Endothelial cell of umbilical vein (primary cell): ENCODE measurements around the gene APC2. TPM values are rescaled to one million over a fixed set of nuclear protein-coding genes. Genes with fewer than 3 reads are reported as not detected.

ENCODE experiments used
- BruUV-seq: library from RNA; stranded (reverse); fragments of 400-500 nt; replicated peaks from 2 replicates; lab custom pipeline; 2021; lab: Mats Ljungman, UMichigan
- CTCF ChIA-PET: fragments of 300-600, 350-600 bp; sonication (Branson Sonifier 250); formaldehyde crosslinking; loops from one replicate; lab custom pipeline; 2021; ENCODE audit warnings: antibody characterized with exemption, inconsistent platforms; lab: Charles Lee
- POLR2A ChIA-PET: fragments of 300-600, 350-600 bp; sonication (Branson Sonifier 250); formaldehyde crosslinking; loops from one replicate; lab custom pipeline; 2021; ENCODE audit warnings: antibody characterized with exemption, inconsistent platforms; lab: Charles Lee
- DNase-seq: peaks from one replicate; pipeline ENCODE4 v3.0.0-alpha.2; 2011; ENCODE audit warnings: low read depth, low spot score
- FAIRE-seq: peaks from 2 replicates; lab custom pipeline; 2011; peaks lifted over from hg19 to GRCh38; lab: Jason Lieb, UNC
- H2AFZ ChIP-seq: 2 replicates; pipeline ENCODE4 v1.6.0; 2012; ENCODE audit warnings: low read depth, low read length, control low read depth, inconsistent platforms
- H3K27ac ChIP-seq: 2 replicates; pipeline ENCODE4 v1.5.1; 2011; ENCODE audit warnings: low read depth, mild to moderate bottlenecking, control low read depth, low read length, moderate library complexity; ENCODE audit not compliant: insufficient read depth
- H3K27me3 ChIP-seq, 2 experiments: 2 replicates each; pipeline versions ENCODE4 v1.6.0 to v1.6.1; 2011; ENCODE audit warnings: low read length in 2 of 2, mixed read lengths in 1 of 2; ENCODE audit not compliant: control insufficient read depth in 2 of 2, insufficient read depth in 2 of 2
- H3K36me3 ChIP-seq, 2 experiments: 2 replicates in 1 of 2; 3 replicates in 1 of 2; pipeline ENCODE4 v1.5.1; 2011; ENCODE audit warnings: low read length in 2 of 2, mild to moderate bottlenecking in 1 of 2, moderate library complexity in 1 of 2; ENCODE audit not compliant: control insufficient read depth in 2 of 2, insufficient read depth in 2 of 2; ENCODE audit errors: extremely low read depth in 1 of 2
- H3K4me1 ChIP-seq: 3 replicates; pipeline ENCODE4 v1.5.1; 2011; ENCODE audit warnings: mild to moderate bottlenecking, low read length; ENCODE audit not compliant: control insufficient read depth, insufficient read depth; ENCODE audit errors: extremely low read depth
- H3K4me2 ChIP-seq: 2 replicates; pipeline ENCODE4 v1.6.1; 2011; ENCODE audit warnings: low read length, control low read depth, mixed read lengths; ENCODE audit not compliant: insufficient read depth
- H3K4me3 ChIP-seq, 3 experiments: fragments of 200-600 bp in 1 of 3; sonication (generic), shearing (Covaris generic) in 1 of 3; replicated peaks in 1 of 3; 2 replicates each; pipeline ENCODE4 v1.5.1; 2011 to 2016; ENCODE audit warnings: control low read depth in 3 of 3, low read length in 3 of 3, mild to moderate bottlenecking in 2 of 3, inconsistent platforms in 1 of 3, low read depth in 1 of 3, moderate library complexity in 1 of 3; ENCODE audit not compliant: insufficient read depth in 1 of 3
- H3K79me2 ChIP-seq: 2 replicates; pipeline ENCODE4 v1.6.0; 2012; ENCODE audit warnings: low read length, inconsistent platforms; ENCODE audit not compliant: control insufficient read depth, insufficient read depth
- H3K9ac ChIP-seq: replicated peaks from 2 replicates; pipeline ENCODE3; 2011; ENCODE audit warnings: low read length, control low read depth; ENCODE audit not compliant: insufficient read depth; ENCODE audit errors: extremely low read depth
- H3K9me1 ChIP-seq: replicated peaks from 3 replicates; pipeline ENCODE4 v1.6.0; 2011; ENCODE audit warnings: mild to moderate bottlenecking, low read length; ENCODE audit not compliant: control insufficient read depth, insufficient read depth; ENCODE audit errors: extremely low read depth
- H3K9me3 ChIP-seq: replicated peaks from 2 replicates; pipeline ENCODE4 v1.5.1; 2012; ENCODE audit warnings: low read length, inconsistent platforms; ENCODE audit not compliant: control insufficient read depth, insufficient read depth
- H4K20me1 ChIP-seq: replicated peaks from 2 replicates; pipeline ENCODE3; 2011; ENCODE audit warnings: mild to moderate bottlenecking, low read length; ENCODE audit not compliant: control insufficient read depth, insufficient read depth; ENCODE audit errors: extremely low read depth
- EZH2 ChIP-seq: IDR thresholded peaks from 2 replicates; pipeline ENCODE4 v1.6.1; 2012; ENCODE audit warnings: borderline replicate concordance, low read depth, mild to moderate bottlenecking, moderate library complexity, low read length, inconsistent platforms; ENCODE audit not compliant: severe bottlenecking
- FOS ChIP-seq: IDR thresholded peaks from 2 replicates; pipeline ENCODE4 v1.6.1; 2011; ENCODE audit warnings: mild to moderate bottlenecking, low read length, moderate library complexity, borderline replicate concordance; ENCODE audit not compliant: insufficient read depth
- GATA2 ChIP-seq: IDR thresholded peaks from 2 replicates; pipeline ENCODE4 v1.7.0; 2011; ENCODE audit warnings: low read depth, mild to moderate bottlenecking, moderate library complexity, mixed read lengths, low read length; ENCODE audit not compliant: insufficient read length, insufficient read depth
- JUN ChIP-seq: IDR thresholded peaks from 2 replicates; pipeline ENCODE4 v1.6.1; 2011; ENCODE audit warnings: borderline replicate concordance, low read depth; ENCODE audit not compliant: insufficient read length, insufficient read depth
- MYC ChIP-seq: IDR thresholded peaks from one replicate; pipeline ENCODE4 v1.6.1; 2011; ENCODE audit warnings: mild to moderate bottlenecking, low read depth, low read length
- POLR2A ChIP-seq: IDR thresholded peaks from 2 replicates; pipeline ENCODE4 v1.6.1; 2012; ENCODE audit warnings: low read depth, mild to moderate bottlenecking, control low read depth, low read length
- POLR2AphosphoS5 ChIP-seq: IDR thresholded peaks from 2 replicates; pipeline ENCODE4 v1.6.1; 2012; ENCODE audit warnings: low read depth, mild to moderate bottlenecking, control low read depth, low read length, moderate library complexity; ENCODE audit not compliant: insufficient read depth
- dilution Hi-C: fragments of 300-500 bp; cut with MboI; formaldehyde crosslinking; loops from one replicate; pipeline ENCODE4 v1.15.0; 2019; ENCODE audit warnings: low sequenced_read_pairs; ENCODE audit not compliant: extremely low pct_ligation_motif_present
- intact Hi-C: fragments of 100-400 bp; cut with micrococcal nuclease; formaldehyde crosslinking; loops from one replicate; pipeline ENCODE4 v1.10.0; 2022
- polyA plus RNA-seq, 4 experiments: library from polyadenylated mRNA; depleted of rRNA in 3 of 4; stranded (reverse) in 3 of 4; unstranded in 1 of 4; fragments of >200 nt; gene quantifications; 2 replicates each; pipeline versions ENCODE4 v1.2.1 to v1.2.3, GENCODE V29; 2011 to 2012; ENCODE audit warnings: missing spikeins in 1 of 4
- total RNA-seq: library from RNA; stranded (reverse); gene quantifications from 2 replicates; pipeline ENCODE4 v1.2.3, GENCODE V29; 2021
- TF ChIP-seq, protein P1 (sequence below), 2 donors: IDR thresholded peaks; 1 replicate in 1 of 2; 2 replicates in 1 of 2; pipeline ENCODE4 v1.5.1; 2011; ENCODE audit warnings: low read length in 2 of 2, mild to moderate bottlenecking in 2 of 2, moderate library complexity in 2 of 2, control low read depth in 1 of 2, inconsistent platforms in 1 of 2, low read depth in 1 of 2; ENCODE audit not compliant: insufficient read depth in 1 of 2; ENCODE audit errors: extremely low read depth in 1 of 2
- TF ChIP-seq, protein P2 (sequence below): IDR thresholded peaks from 2 replicates; pipeline ENCODE4 v1.6.1; 2011; ENCODE audit not compliant: insufficient read depth, insufficient read length

APC2 gene
- total and polyA plus RNA-seq, 2 donors (not counting 3 experiments of a cell fraction or from before 2014, with no cell fraction given), result 0.01 to 0.04 TPM

DNA sequence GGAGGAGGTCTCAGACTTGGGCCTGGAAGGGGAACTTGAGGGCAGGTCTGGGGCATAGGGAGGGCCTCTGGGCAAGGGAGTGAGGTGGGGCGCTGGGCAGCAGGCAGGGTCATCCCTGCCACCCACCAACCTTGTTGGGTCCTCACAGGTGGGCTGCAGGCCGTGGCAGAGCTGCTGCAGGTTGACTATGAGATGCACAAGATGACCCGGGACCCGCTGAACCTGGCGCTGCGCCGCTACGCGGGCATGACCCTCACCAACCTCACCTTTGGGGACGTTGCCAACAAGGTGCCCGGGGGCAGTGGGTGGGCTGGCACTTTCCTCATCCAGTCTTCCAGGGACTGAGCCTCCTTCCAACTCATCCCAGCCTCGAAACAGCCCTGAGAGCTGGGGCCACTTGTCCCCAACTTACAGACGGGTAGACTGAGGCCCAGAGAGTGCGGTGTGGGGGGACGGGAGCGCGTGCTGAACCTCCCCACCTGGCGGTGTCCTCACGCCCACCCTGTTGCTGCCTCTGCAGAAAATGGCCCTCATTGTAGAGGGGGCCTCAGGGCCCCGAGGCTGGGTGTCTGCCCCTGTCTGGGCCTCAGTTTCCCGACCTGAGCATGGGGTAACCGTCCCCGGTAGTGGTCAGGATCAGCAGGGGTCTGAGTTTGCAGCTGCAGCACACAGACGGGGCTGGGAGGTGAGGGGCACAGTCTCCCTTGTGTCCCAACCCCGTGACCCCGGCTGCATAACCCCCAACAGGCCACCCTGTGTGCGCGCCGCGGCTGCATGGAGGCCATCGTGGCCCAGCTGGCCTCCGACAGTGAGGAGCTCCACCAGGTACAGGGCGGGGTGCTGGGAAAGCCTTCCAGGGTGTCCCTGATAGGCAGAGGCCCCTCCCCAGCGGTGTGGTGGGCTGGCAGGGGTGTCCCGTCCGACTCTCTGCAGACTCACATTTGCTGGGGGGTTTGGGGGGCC lies 10.4 kb downstream of the APC2 start:
- intact Hi-C loops, result no loop called here
- DNase-seq, result no peak

More for the DNA sequence above, 10.4 kb downstream of the APC2 start:
- H2AFZ ChIP-seq, result no peak overlapping the region
- dilution Hi-C loops, result no loop called here
- H3K9ac ChIP-seq, result no peak overlapping the region
- H3K4me3 ChIP-seq, result no peak overlapping the region
- H3K36me3 ChIP-seq, result no peaks in the 10 kb centered on the region
- no peak overlapping the region for H3K27ac ChIP-seq
- TF ChIP-seq JUN, result no peak
- TF ChIP-seq, protein P1, sequence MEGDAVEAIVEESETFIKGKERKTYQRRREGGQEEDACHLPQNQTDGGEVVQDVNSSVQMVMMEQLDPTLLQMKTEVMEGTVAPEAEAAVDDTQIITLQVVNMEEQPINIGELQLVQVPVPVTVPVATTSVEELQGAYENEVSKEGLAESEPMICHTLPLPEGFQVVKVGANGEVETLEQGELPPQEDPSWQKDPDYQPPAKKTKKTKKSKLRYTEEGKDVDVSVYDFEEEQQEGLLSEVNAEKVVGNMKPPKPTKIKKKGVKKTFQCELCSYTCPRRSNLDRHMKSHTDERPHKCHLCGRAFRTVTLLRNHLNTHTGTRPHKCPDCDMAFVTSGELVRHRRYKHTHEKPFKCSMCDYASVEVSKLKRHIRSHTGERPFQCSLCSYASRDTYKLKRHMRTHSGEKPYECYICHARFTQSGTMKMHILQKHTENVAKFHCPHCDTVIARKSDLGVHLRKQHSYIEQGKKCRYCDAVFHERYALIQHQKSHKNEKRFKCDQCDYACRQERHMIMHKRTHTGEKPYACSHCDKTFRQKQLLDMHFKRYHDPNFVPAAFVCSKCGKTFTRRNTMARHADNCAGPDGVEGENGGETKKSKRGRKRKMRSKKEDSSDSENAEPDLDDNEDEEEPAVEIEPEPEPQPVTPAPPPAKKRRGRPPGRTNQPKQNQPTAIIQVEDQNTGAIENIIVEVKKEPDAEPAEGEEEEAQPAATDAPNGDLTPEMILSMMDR (IDR thresholded peaks at IDR 0.05; ENCODE audit: extremely low read depth in 1 of 2, insufficient read depth in 1 of 2, low read depth in 1 of 2, low read length in 2 of 2), result no peak
- TF ChIP-seq MYC, result no peak
- TF ChIP-seq, protein P2, sequence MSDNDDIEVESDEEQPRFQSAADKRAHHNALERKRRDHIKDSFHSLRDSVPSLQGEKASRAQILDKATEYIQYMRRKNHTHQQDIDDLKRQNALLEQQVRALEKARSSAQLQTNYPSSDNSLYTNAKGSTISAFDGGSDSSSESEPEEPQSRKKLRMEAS, result no peak
- no peak for TF ChIP-seq EZH2
- TF ChIP-seq POLR2A, result no peak
- TF ChIP-seq FOS, result no peak
- TF ChIP-seq POLR2AphosphoS5, result no peak
- no peak for TF ChIP-seq GATA2
- CTCF ChIA-PET, result no interaction called here
- no peaks in the 10 kb centered on the region for H3K79me2 ChIP-seq
- POLR2A ChIA-PET, result interaction anchor here (0.6 kb wide), 1 partner anchor 52 kb away, joined by 10 read pairs; no protein-coding TSS in a partner anchor
- no peaks in the 10 kb centered on the region for H3K9me1 ChIP-seq
- peaks cover 16 to 26% of the 10 kb centered on the region in 2 experiments for H3K27me3 ChIP-seq
- no peak for FAIRE-seq
- H3K9me3 ChIP-seq, result no peaks in the 10 kb centered on the region
- no peak overlapping the region for H3K4me2 ChIP-seq
- no TSS peak for BruUV-seq
- no peaks in the 10 kb centered on the region for H3K4me1 ChIP-seq
- H4K20me1 ChIP-seq, result no peaks in the 10 kb centered on the region
